ENCODE measurements around the gene FITM1.

FITM1 gene

GRCh38 chr14:24162093-24162492 is 31.6 kb downstream of the FITM1 start:
- DNase-seq: no peak

- no peak for DNase-seq
These were observed 34.1 kb downstream of the FITM1 start for GRCh38 chr14:24164518-24164991.

GRCh38 chr14:24165785-24166184 is 35.3 kb downstream of the FITM1 start:
- no peak for DNase-seq

DNA sequence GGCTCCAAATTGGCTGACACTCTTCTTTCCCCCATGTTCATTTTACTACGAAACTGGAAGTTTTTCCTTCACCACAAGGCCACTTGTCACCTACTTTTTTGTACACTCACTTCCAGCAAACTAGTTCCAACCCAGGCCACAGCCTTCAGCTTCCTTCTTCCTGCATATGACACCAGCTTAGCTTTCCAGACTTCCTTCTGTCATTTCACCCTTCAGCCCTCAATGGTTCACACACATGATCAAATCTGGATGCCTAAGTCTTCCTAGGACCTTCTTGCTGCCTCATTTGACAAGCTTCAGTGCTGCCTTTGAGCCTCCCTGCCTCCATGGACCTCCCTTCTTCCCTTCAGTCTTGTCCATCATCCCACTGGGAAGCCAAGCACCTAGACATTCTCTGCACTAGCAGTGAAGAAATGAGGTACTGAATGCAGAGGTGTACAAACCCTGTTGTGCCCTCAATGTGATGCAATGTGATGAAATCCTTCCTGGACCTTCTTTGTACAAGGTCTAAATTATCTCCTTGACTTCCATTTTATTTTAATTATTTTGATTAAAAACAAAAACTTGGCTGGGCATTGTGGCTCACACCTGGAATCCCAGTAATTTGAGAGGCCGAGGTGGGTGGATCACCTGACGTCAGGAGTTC is 37.1 kb downstream of the FITM1 start:
- DNase-seq: no peak

GRCh38 chr14:24171422-24172260 is 41.2 kb downstream of the FITM1 start, which contains the start of gene REC8:
TSS of gene REC8 (plus strand) at chr14:24172080. CDS start at chr14:24172553, 473 bp downstream.
- no peak for DNase-seq

DNA sequence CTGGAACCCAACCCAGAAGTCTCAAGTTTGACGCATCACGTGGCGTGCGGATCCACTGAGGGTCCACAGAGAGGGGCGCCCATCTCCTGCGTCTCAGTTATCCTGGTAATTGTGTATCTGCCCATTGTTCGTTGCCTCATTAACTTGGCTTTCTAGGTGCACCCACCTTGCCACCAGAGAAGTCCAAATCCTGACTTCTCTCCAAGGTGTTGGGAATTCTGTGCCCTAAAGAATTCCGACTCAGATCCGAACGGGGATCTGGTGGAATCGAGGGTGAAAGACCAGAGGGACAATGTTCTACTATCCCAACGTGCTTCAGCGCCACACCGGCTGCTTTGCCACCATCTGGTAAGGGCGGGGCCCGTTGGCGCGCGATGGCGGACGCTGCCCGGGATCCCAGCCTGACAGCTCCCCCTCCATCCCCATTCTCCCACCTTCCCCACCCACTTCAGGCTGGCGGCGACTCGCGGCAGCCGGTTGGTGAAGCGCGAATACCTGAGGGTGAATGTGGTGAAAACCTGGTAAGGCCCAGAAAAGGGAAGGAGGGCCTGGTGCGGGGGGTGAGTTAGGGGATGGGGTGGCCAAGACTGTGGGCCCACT is 41.9 kb downstream of the FITM1 start:
- DNase-seq: no peak

DNA sequence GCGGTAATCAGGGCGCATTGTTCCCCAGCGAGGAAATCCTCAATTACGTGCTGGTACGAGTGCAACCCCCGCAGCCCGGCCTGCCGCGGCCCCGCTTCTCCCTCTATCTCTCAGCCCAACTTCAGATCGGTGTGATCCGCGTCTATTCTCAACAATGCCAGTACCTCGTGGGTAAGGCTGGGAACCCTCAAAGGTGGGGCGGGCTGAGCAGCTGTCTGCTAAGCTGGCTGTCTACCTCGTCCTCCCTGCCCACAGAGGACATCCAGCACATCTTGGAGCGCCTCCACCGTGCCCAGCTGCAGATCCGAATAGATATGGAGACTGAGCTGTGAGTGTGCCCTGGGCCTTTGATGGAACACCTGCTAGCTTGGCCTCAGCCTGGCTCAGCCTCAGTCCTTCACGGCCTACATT is 42.4 kb downstream of the FITM1 start:
- DNase-seq: no peak

DNA sequence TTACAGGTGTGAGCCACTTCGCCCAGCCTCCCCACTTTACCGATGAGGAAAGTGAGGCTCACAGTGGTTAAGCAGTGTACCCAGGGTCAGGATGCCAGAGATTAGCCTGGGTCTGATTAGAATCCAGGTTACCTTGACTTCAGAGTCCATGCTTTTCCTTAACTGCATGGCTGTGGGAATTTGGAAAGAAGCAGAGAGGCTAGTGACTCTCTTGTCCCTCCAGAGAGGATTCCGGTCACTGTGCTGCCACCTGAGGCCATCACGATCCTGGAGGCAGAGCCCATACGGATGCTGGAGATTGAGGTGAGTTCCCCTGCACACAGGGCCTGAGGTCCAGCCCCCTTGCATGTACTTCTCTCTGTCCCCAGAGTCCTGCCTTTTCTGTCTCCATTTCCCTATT is 46.1 kb downstream of the FITM1 start:
- DNase-seq: no peak

DNA sequence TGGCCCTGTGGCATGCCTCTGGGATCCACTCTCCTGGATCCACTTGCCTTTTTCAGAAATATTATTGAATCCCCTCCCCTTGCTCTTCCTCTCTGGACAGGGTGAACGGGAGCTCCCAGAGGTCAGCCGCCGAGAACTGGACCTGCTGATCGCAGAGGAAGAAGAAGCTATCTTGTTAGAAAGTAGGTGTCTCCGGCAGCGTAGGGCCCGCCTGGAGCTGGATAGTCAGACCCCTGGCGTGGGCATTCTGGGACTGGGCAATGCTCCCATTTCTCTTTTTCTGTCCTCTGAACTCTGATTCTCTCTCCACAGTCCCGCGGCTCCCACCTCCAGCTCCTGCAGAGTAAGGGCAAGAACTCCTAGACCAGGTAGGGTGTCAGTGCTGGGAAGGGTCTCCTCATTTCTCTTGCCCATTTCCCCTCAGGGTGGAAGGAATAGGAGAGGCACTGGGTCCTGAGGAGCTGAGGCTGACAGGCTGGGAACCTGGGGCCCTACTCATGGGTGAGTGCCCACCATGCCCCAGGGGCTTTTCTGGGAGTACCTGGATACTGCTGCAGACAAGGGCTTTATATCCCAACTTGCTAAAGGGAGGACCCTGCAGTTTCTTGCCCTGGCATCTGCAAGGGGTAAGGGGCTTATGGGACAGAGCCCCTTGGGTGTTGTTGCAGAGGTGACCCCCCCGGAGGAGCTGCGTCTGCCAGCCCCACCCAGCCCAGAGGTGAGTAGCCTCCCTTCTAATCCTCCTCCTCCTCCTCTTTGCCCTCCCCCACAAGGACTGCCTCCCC is 46.8 kb downstream of the FITM1 start:
- no peak for DNase-seq

DNA sequence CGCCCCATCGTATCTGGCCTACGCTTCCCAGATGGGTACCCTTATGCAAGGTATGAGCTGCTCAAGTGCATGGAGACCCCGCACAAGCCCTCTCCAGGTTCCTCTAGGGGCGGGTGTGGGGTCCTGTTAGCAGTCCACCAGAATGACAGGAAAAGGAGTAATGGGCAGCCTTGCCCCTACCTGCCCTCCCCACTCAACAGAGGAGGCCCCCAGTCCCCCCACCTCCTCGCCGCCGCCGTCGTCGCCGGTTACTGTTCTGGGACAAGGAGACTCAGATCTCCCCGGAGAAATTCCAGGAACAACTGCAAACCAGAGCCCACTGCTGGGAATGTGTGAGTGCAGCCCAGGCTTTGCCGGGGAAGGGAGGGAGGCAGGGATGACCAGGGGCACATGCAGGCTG is 47.4 kb downstream of the FITM1 start:
- DNase-seq: no peak

DNA sequence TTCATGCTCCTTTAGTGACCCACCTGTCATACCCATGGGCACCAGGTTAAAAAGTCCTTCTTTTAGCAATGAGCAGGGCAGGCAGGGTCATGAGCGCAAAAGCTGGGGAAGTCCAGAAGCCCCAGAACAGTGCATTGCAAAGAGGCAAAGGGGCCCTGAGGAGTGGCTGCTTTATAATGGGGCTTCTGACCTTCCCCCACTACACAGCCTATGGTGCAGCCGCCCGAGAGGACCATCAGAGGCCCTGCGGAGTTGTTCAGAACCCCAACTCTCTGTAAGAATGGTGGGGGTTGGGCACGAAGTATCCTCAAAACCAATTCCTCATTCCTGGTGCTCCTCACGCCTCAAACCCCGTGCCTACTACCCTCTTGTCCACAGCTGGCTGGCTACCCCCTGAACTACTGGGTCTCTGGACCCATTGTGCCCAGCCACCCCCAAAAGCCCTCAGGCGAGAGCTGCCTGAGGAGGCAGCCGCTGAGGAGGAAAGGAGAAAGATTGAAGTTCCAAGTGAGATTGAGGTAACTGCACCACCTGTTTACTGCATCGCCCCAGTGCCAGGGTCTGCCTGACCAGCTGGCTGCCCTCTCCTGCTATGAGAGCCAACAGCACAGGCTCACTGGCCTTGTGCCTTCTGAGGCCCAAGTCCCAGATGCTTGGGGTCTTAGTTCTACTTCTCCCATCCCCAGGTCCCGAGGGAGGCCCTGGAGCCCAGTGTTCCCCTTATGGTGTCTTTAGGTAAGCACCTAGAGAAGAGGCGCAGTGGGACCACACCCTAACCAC is 48.1 kb downstream of the FITM1 start:
- DNase-seq: no peak

DNA sequence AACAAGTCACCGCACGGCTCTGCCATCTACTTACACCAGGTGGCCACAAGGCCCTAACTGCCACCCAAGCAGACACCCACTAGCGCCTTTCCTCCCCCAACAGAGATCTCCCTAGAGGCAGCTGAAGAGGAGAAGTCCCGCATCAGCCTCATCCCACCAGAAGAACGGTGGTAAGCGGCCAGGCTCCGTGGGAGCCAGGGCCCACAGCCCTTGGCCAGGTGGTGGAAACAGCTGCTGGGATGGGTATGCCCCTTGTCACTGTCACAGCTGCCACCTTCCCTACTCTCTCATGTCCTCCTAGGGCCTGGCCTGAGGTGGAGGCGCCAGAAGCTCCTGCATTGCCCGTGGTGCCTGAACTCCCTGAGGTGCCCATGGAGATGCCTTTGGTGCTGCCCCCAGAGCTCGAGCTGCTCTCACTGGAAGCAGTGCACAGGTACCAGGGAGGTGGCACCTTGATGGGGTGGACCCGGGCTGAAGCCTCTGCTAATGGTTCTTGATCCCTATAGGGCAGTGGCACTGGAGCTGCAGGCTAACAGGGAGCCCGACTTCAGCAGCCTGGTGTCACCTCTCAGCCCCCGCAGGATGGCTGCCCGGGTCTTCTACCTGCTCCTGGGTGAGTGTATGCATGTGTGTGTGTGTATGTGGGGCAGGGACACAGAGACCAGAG is 49.0 kb downstream of the FITM1 start:
- DNase-seq: no peak

GRCh38 chr14:24179961-24180796 is 49.7 kb downstream of the FITM1 start:
- no peak for DNase-seq

GRCh38 chr14:24181371-24182077 is 51.1 kb downstream of the FITM1 start:
- no peak for DNase-seq

Measured in NCI-H146 (cell line).